NT2/D1 (cell line): ENCODE measurements around the gene NDRG4.

Experiments
- SUZ12 ChIP-seq: IDR thresholded peaks from 2 replicates; pipeline ENCODE4 v1.6.1; 2011; ENCODE audit not compliant: insufficient read length, insufficient read depth; ENCODE audit errors: extremely low read depth
- YY1 ChIP-seq: IDR thresholded peaks from 2 replicates; pipeline ENCODE4 v1.6.1; 2011; ENCODE audit not compliant: insufficient read length, insufficient read depth
- ZNF274 ChIP-seq: IDR thresholded peaks from 2 replicates; pipeline ENCODE4 v1.6.1; 2011; ENCODE audit warnings: mild to moderate bottlenecking, low read depth, low read length

DNA sequence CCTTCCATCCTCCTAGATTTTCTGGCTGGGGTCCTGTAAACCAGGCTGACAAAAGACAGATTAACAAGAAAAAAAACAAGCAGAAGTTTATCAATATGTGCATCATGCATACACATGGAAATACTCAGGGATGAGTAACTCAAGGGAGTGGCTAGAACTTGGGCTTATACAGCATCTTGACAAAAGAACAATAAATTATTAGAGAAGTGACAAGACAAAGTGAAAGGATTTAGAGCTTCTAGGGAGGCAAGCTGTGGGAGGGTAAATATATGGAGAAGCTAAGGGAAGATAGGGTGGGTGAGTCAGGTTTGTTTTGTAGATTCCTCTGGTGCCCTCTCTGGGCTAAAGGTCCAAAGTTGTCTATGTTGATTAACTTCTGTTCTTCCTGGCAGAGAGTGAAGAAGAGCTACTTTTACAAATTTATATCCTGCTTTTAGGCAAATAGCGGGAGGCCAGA lies 48.0 kb upstream of the NDRG4 start:
- no peak for TF ChIP-seq ZNF274
- TF ChIP-seq YY1 = no peak
- TF ChIP-seq SUZ12 = no peak
